Breast epithelium (tissue), 4 donors: ENCODE measurements around the gene HID1. TPM values are rescaled to one million over a fixed set of nuclear protein-coding genes. Genes with fewer than 3 reads are reported as not detected.

ENCODE experiments used
- DNase-seq, 2 donors: peaks; one replicate each; pipeline ENCODE4 v3.0.0-alpha.2; 2019; ENCODE audit warnings: low spot score in 2 of 2
- H3K27ac ChIP-seq, 2 donors: fragments of 200-600 bp; sonication (generic) in 1 of 2; one replicate each; pipeline ENCODE4 v1.5.1; 2016 to 2019; ENCODE audit warnings: mild to moderate bottlenecking in 1 of 2
- H3K27me3 ChIP-seq, 2 donors: fragments of 200-600 bp; sonication (generic) in 1 of 2; one replicate each; pipeline versions ENCODE4 v1.5.1 to v1.6.0; 2017 to 2019; ENCODE audit warnings: control low read depth in 1 of 2, mild to moderate bottlenecking in 1 of 2
- H3K36me3 ChIP-seq: fragments of 200-600 bp; one replicate; pipeline ENCODE4 v1.5.1; 2019
- H3K4me1 ChIP-seq, 2 donors: fragments of 200-600 bp; sonication (generic); one replicate each; pipeline ENCODE4 v1.5.1; 2016 to 2019; ENCODE audit warnings: control low read depth in 1 of 2
- H3K4me3 ChIP-seq, 3 donors: fragments of 200-600 bp; sonication (generic); 1 replicate in 2 of 3; 2 replicates in 1 of 3; pipeline ENCODE4 v1.5.1; 2016 to 2019; ENCODE audit warnings: mild to moderate bottlenecking in 3 of 3, moderate library complexity in 2 of 3
- H3K9me3 ChIP-seq, 2 donors: fragments of 200-600 bp; sonication (generic) in 1 of 2; one replicate each; pipeline ENCODE4 v1.5.1; 2016 to 2019; ENCODE audit warnings: control low read depth in 1 of 2
- CTCF ChIP-seq, 3 donors: fragments of 450-650 bp; IDR thresholded peaks; one replicate each; pipeline ENCODE4 v1.5.1; 2016 to 2017; ENCODE audit warnings: antibody characterized with exemption in 3 of 3, mild to moderate bottlenecking in 3 of 3, moderate library complexity in 3 of 3
- POLR2A ChIP-seq: fragments of 450-650 bp; IDR thresholded peaks from one replicate; pipeline ENCODE4 v1.6.1; 2016; ENCODE audit warnings: antibody characterized with exemption, mild to moderate bottlenecking, moderate library complexity
- POLR2AphosphoS5 ChIP-seq, 3 donors: sonication (generic); formaldehyde crosslinking; IDR thresholded peaks; one replicate each; pipeline ENCODE4 v1.6.1; 2017; ENCODE audit warnings: antibody characterized with exemption in 3 of 3
- intact Hi-C: fragments of 100-400 bp; cut with DNase I; formaldehyde crosslinking; loops from one replicate; pipeline ENCODE4 v1.15.1; 2023; ENCODE audit warnings: low total_unique reads
- total RNA-seq, 3 donors: library from RNA; depleted of rRNA; stranded (reverse); fragments of >200 nt; gene quantifications; one replicate each; pipeline ENCODE4 v1.1.0, GENCODE V29; 2016

The HID1 gene
- total RNA-seq, 3 donors from 2014 or later = 6.1 to 46.5 (median 37.3) TPM

GRCh38 chr17:74903671-74904070, 68.9 kb downstream of the HID1 start:
- no peaks in the 10 kb centered on the region for H3K9me3 ChIP-seq
- DNase-seq = no peak
- no peaks in the 10 kb centered on the region for H3K4me1 ChIP-seq
- intact Hi-C loops = loop anchor here (5.0 kb wide), 1 partner anchor 1221 kb away; no protein-coding TSS in a partner anchor
- H3K36me3 ChIP-seq = no peaks in the 10 kb centered on the region
- H3K27ac ChIP-seq = no peak overlapping the region
- TF ChIP-seq POLR2AphosphoS5 (IDR thresholded peaks at IDR 0.05) (no peak), CTCF (IDR thresholded peaks at IDR 0.05) (no peak), POLR2A (no peak)
- H3K27me3 ChIP-seq = peaks cover 0 to 13% of the 10 kb centered on the region in 2 donors
- H3K4me3 ChIP-seq = no peak overlapping the region

GRCh38 chr17:74903034-74903433, 69.5 kb downstream of the HID1 start:
- no peak for TF ChIP-seq POLR2AphosphoS5 (IDR thresholded peaks at IDR 0.05)
- no peak for TF ChIP-seq CTCF (IDR thresholded peaks at IDR 0.05)
- no peak for TF ChIP-seq POLR2A
- H3K27ac ChIP-seq = no peak overlapping the region
- no peaks in the 10 kb centered on the region for H3K36me3 ChIP-seq
- no peak overlapping the region for H3K4me3 ChIP-seq
- intact Hi-C loops = loop anchor here (5.0 kb wide), 1 partner anchor 1221 kb away; no protein-coding TSS in a partner anchor
- H3K9me3 ChIP-seq = no peaks in the 10 kb centered on the region
- peaks cover 0 to 13% of the 10 kb centered on the region in 2 donors for H3K27me3 ChIP-seq
- DNase-seq = no peak
- no peaks in the 10 kb centered on the region for H3K4me1 ChIP-seq

GRCh38 chr17:74901353-74902135, 71.0 kb downstream of the HID1 start:
- H3K27ac ChIP-seq = no peak overlapping the region
- H3K36me3 ChIP-seq = no peaks in the 10 kb centered on the region
- no peaks in the 10 kb centered on the region for H3K9me3 ChIP-seq
- DNase-seq = no peak
- no peaks in the 10 kb centered on the region for H3K4me1 ChIP-seq
- intact Hi-C loops = loop anchor here (5.0 kb wide), 1 partner anchor 1219 kb away; no protein-coding TSS in a partner anchor
- H3K4me3 ChIP-seq = no peak overlapping the region
- peaks cover 0 to 17% of the 10 kb centered on the region in 2 donors for H3K27me3 ChIP-seq
- TF ChIP-seq CTCF (IDR thresholded peaks at IDR 0.05) (no peak), POLR2A (no peak), POLR2AphosphoS5 (IDR thresholded peaks at IDR 0.05) (no peak)

Other genes starting within 250 kb of the HID1 start
- gene RAB37, start 235.5 kb downstream of the HID1 start, total RNA-seq = 1 to 10 TPM in 2 of 3 donors, under 1 TPM in 1; 0.98 to 2.1 (median 2.0) TPM
- 10 to 100 TPM; 15.8 to 82.8 (median 36.4) TPM for gene NHERF1, start 224.1 kb downstream of the HID1 start, total RNA-seq
- gene NAT9, start 196.4 kb downstream of the HID1 start, total RNA-seq = 10 to 100 TPM; 20.6 to 41.3 (median 40.0) TPM
- under 1 TPM in 1 of 3 donors, not detected in 2; 0.48 TPM for gene GRIN2C, start 112.9 kb downstream of the HID1 start, total RNA-seq
- gene FDXR, start 99.8 kb downstream of the HID1 start, total RNA-seq = 1 to 10 TPM; 7.3 to 9.3 (median 8.8) TPM
- under 1 TPM in 2 of 3 donors, not detected in 1; 0.33 to 0.80 TPM for gene FADS6, start 79.1 kb downstream of the HID1 start, total RNA-seq
- gene USH1G, start 49.5 kb downstream of the HID1 start, total RNA-seq = not detected
- gene OTOP2, start 48.5 kb downstream of the HID1 start, total RNA-seq = under 1 TPM in 1 of 3 donors, not detected in 2; 0.33 TPM
- gene OTOP3, start 36.9 kb downstream of the HID1 start, total RNA-seq = not detected
- 10 to 100 TPM in 1 of 3 donors, 1 to 10 TPM in 2; 8.0 to 13.1 (median 9.2) TPM for gene CDR2L, start 14.9 kb upstream of the HID1 start, total RNA-seq
- gene MRPL58, start 39.9 kb upstream of the HID1 start, total RNA-seq = 10 to 100 TPM; 38.6 to 48.6 (median 44.6) TPM
- gene ATP5PD, start 74.2 kb upstream of the HID1 start, total RNA-seq = 100 to 1,000 TPM; 190 to 268 (median 222) TPM
- 10 to 100 TPM; 23.5 to 28.4 (median 24.6) TPM for gene KCTD2, start 74.5 kb upstream of the HID1 start, total RNA-seq
- 10 to 100 TPM in 2 of 3 donors, 1 to 10 TPM in 1; 9.0 to 19.8 (median 18.4) TPM for gene SLC16A5, start 115.2 kb upstream of the HID1 start, total RNA-seq
- 1 to 10 TPM; 3.4 to 6.7 (median 5.6) TPM for gene ARMC7, start 137.2 kb upstream of the HID1 start, total RNA-seq
- 100 to 1,000 TPM in 1 of 3 donors, 10 to 100 TPM in 2; 79.6 to 106 (median 91.4) TPM for gene NT5C, start 159.0 kb upstream of the HID1 start, total RNA-seq
- gene JPT1, start 181.8 kb upstream of the HID1 start, total RNA-seq = 10 to 100 TPM in 2 of 3 donors, 1 to 10 TPM in 1; 9.9 to 30.5 (median 24.9) TPM
- 10 to 100 TPM; 68.8 to 78.6 (median 74.6) TPM for gene SUMO2, start 210.2 kb upstream of the HID1 start, total RNA-seq
- gene NUP85, start 232.9 kb upstream of the HID1 start, total RNA-seq = 10 to 100 TPM; 37.1 to 40.2 (median 37.7) TPM